Frontal cortex (tissue), 4 donors: ENCODE results near the gene HSPB9. TPM values are rescaled to one million over a fixed set of nuclear protein-coding genes. Genes with fewer than 3 reads are reported as not detected.
"Not testable (repeated sequence)": the region's sequence is repeated elsewhere in the genome, so short reads cannot be mapped to it uniquely, and the experiment has no call there.

Experiments used
- DNase-seq, 2 donors: peaks; one replicate each; pipeline ENCODE4 v3.0.0; 2012; ENCODE audit warnings: low spot score in 2 of 2
- FAIRE-seq: peaks from 2 replicates; lab custom pipeline; 2012; peaks lifted over from hg19 to GRCh38; lab: Jason Lieb, UNC
- total RNA-seq: library from RNA; depleted of rRNA; stranded (reverse); fragments of >200 nt; gene quantifications from one replicate; pipeline ENCODE4 v1.2.3, GENCODE V29; 2014
- donor health status: control.
- donor health status: control.
- donor health status: control.

The HSPB9 gene
- total RNA-seq, 1 donor from 2014 or later, result under 0.01 TPM

GRCh38 chr17:42136654-42137051 lies 14.0 kb downstream of the HSPB9 start:
- FAIRE-seq, result no peak
- DNase-seq, result no peak

- FAIRE-seq, result no peak
- DNase-seq, result no peak
These were observed 16.3 kb downstream of the HSPB9 start for GRCh38 chr17:42138749-42139492.

GRCh38 chr17:42140690-42141089 lies 18.1 kb downstream of the HSPB9 start:
- not testable (repeated sequence) for DNase-seq, FAIRE-seq

GRCh38 chr17:42141382-42141781 lies 18.8 kb downstream of the HSPB9 start:
- FAIRE-seq, result no peak

GRCh38 chr17:42142371-42142896 lies 19.8 kb downstream of the HSPB9 start:
- no peak for DNase-seq

More at GRCh38 chr17:42141382-42141781, 18.8 kb downstream of the HSPB9 start:
- DNase-seq, result no peak

GRCh38 chr17:42143138-42143537 lies 20.5 kb downstream of the HSPB9 start:
- FAIRE-seq, DNase-seq: not testable (repeated sequence)

More at GRCh38 chr17:42142371-42142896, 19.8 kb downstream of the HSPB9 start:
- no peak for FAIRE-seq

- FAIRE-seq (no peak), DNase-seq (no peak)
These were observed 24.5 kb downstream of the HSPB9 start for GRCh38 chr17:42146911-42147607.

GRCh38 chr17:42153919-42154742 lies 31.5 kb downstream of the HSPB9 start:
- no peak for DNase-seq
- no peak for FAIRE-seq

- no peak for DNase-seq
- FAIRE-seq, result no peak
These were observed 33.0 kb downstream of the HSPB9 start for GRCh38 chr17:42155614-42156045.

- DNase-seq, result no peak
- FAIRE-seq, result no peak
These were observed 37.4 kb downstream of the HSPB9 start for GRCh38 chr17:42159796-42160530.

GRCh38 chr17:42160531-42160910 lies 37.9 kb downstream of the HSPB9 start:
- no peak for FAIRE-seq
- no peak for DNase-seq

- FAIRE-seq (no peak), DNase-seq (no peak)
These were observed 40.5 kb downstream of the HSPB9 start for GRCh38 chr17:42163113-42163512.

GRCh38 chr17:42163696-42164407 lies 41.2 kb downstream of the HSPB9 start:
- no peak for DNase-seq

GRCh38 chr17:42165751-42166150 lies 43.1 kb downstream of the HSPB9 start:
- no peak for DNase-seq
- FAIRE-seq, result no peak

More at GRCh38 chr17:42163696-42164407, 41.2 kb downstream of the HSPB9 start:
- FAIRE-seq, result no peak

GRCh38 chr17:42166196-42166763 lies 43.7 kb downstream of the HSPB9 start:
- DNase-seq (no peak), FAIRE-seq (no peak)

- FAIRE-seq, result no peak
These were observed 45.2 kb downstream of the HSPB9 start for GRCh38 chr17:42167807-42168206.

GRCh38 chr17:42169351-42169750 lies 46.7 kb downstream of the HSPB9 start:
- DNase-seq (no peak), FAIRE-seq (no peak)

More at GRCh38 chr17:42167807-42168206, 45.2 kb downstream of the HSPB9 start:
- no peak for DNase-seq

GRCh38 chr17:42171831-42172230 lies 49.2 kb downstream of the HSPB9 start:
- FAIRE-seq, result no peak
- DNase-seq, result no peak
